HFF-Myc (cell line): ENCODE data around the gene VKORC1L1.
A peak's percentile ranks its signal among the peaks of the same experiment; 100 is the strongest.
"Not testable (repeated sequence)": the region's sequence is repeated elsewhere in the genome, so short reads cannot be mapped to it uniquely, and the experiment has no call there.

Experiments used
- DNase-seq: peaks from one replicate; pipeline ENCODE4 v3.0.0-alpha.2; 2011; ENCODE audit warnings: low read depth; ENCODE audit errors: extremely low read depth
- H3K4me3 ChIP-seq: replicated peaks from 2 replicates; pipeline ENCODE4 v1.5.1; 2011; ENCODE audit warnings: low read depth, mild to moderate bottlenecking, control low read depth, low read length
- CTCF ChIP-seq: IDR thresholded peaks from 2 replicates; pipeline ENCODE4 v1.5.1; 2012; ENCODE audit warnings: mild to moderate bottlenecking, low read depth, low read length, control low read depth; ENCODE audit errors: missing control alignments

The VKORC1L1 gene

GRCh38 chr7:65981965-65982792 is 109.3 kb downstream of the VKORC1L1 start, which contains the start of gene GUSB:
Gene GUSB (minus strand): TSS chr7:65982213. CDS start chr7:65982183, 30 bp downstream.
- TF ChIP-seq CTCF = no peak
- DNase-seq = peak; percentile 42

GRCh38 chr7:65983965-65984658 is 111.2 kb downstream of the VKORC1L1 start:
- DNase-seq = no peak
- H3K4me3 ChIP-seq = no peak overlapping the region
- no peak for TF ChIP-seq CTCF

More at GRCh38 chr7:65981965-65982792, 109.3 kb downstream of the VKORC1L1 start, which contains the start of gene GUSB:
- peak within 1 kb of the TSS; percentile 77 for H3K4me3 ChIP-seq

- no peak for TF ChIP-seq CTCF
- no peak for DNase-seq
- no peak overlapping the region for H3K4me3 ChIP-seq
Measured at GRCh38 chr7:65988084-65988483, 115.2 kb downstream of the VKORC1L1 start.

GRCh38 chr7:65988503-65988902 is 115.6 kb downstream of the VKORC1L1 start:
- not testable (repeated sequence) for DNase-seq, H3K4me3 ChIP-seq

- no peak for TF ChIP-seq CTCF
- no peak overlapping the region for H3K4me3 ChIP-seq
- DNase-seq = no peak
Measured at GRCh38 chr7:65989694-65990080, 116.8 kb downstream of the VKORC1L1 start.

GRCh38 chr7:65991829-65992228 is 119.0 kb downstream of the VKORC1L1 start:
- not testable (repeated sequence) for DNase-seq, H3K4me3 ChIP-seq

- no peak overlapping the region for H3K4me3 ChIP-seq
- no peak for DNase-seq
- no peak for TF ChIP-seq CTCF
Measured at GRCh38 chr7:65992526-65992925, 119.7 kb downstream of the VKORC1L1 start.

- not testable (repeated sequence) for H3K4me3 ChIP-seq, DNase-seq
Measured at GRCh38 chr7:65994984-65995383, 122.1 kb downstream of the VKORC1L1 start.

- DNase-seq, H3K4me3 ChIP-seq: not testable (repeated sequence)
Measured at GRCh38 chr7:66000823-66001417, 128.0 kb downstream of the VKORC1L1 start.

- not testable (repeated sequence) for DNase-seq, H3K4me3 ChIP-seq
Measured at GRCh38 chr7:66005115-66005671, 132.3 kb downstream of the VKORC1L1 start.
